DND-41 (cell line): Measurements from ENCODE around the gene SAMSN1.

Experiments
- ATAC-seq: fragments of 200-7000 bp; cut with Tn5 transposase; 3 replicates; pipeline ENCODE4 v1.9.1; 2021; ENCODE audit warnings: low read depth; ENCODE audit not compliant: insufficient read depth
- DNase-seq: peaks from one replicate; pipeline ENCODE4 v3.0.0-alpha.2; 2020
- H2AFZ ChIP-seq: 2 replicates; pipeline ENCODE4 v1.6.0; 2012; ENCODE audit warnings: low read depth, low read length
- H3K27ac ChIP-seq: 2 replicates; pipeline ENCODE4 v1.5.1; 2012; ENCODE audit warnings: low read length, inconsistent platforms
- H3K27me3 ChIP-seq: fragments of 200-600 bp; sonication (generic); 2 replicates; pipeline ENCODE4 v1.6.0; 2012; ENCODE audit warnings: low read length, mild to moderate bottlenecking, inconsistent platforms; ENCODE audit not compliant: insufficient read depth, poor library complexity
- H3K36me3 ChIP-seq: 2 replicates; pipeline ENCODE4 v1.5.1; 2012; ENCODE audit warnings: low read length, inconsistent platforms; ENCODE audit not compliant: insufficient read depth
- H3K4me1 ChIP-seq: 2 replicates; pipeline ENCODE4 v1.5.1; 2012; ENCODE audit warnings: mild to moderate bottlenecking, low read length; ENCODE audit not compliant: insufficient read depth
- H3K4me2 ChIP-seq: 2 replicates; pipeline ENCODE4 v1.6.0; 2012; ENCODE audit warnings: mild to moderate bottlenecking, moderate library complexity, low read length, inconsistent platforms; ENCODE audit not compliant: insufficient read depth
- H3K4me3 ChIP-seq, 2 experiments: fragments of 200-600 bp in 1 of 2; shearing (Covaris generic) in 1 of 2; 2 replicates each; pipeline ENCODE4 v1.5.1; 2012 to 2016; ENCODE audit warnings: inconsistent platforms in 2 of 2, low read length in 2 of 2, mild to moderate bottlenecking in 2 of 2, low read depth in 1 of 2, moderate library complexity in 1 of 2
- H3K79me2 ChIP-seq: 2 replicates; pipeline ENCODE4 v1.6.0; 2012; ENCODE audit warnings: low read length, inconsistent platforms; ENCODE audit not compliant: insufficient read depth
- H3K9ac ChIP-seq: 2 replicates; pipeline ENCODE4 v1.6.0; 2012; ENCODE audit warnings: low read depth, mild to moderate bottlenecking, inconsistent platforms, low read length, moderate library complexity
- H3K9me3 ChIP-seq: 2 replicates; pipeline ENCODE4 v1.5.1; 2012; ENCODE audit warnings: low read length, moderate library complexity, mild to moderate bottlenecking, inconsistent platforms; ENCODE audit not compliant: insufficient read depth, severe bottlenecking
- H4K20me1 ChIP-seq: 2 replicates; pipeline ENCODE4 v1.6.0; 2012; ENCODE audit warnings: low read length; ENCODE audit not compliant: insufficient read depth
- CTCF ChIP-seq: IDR thresholded peaks from 2 replicates; pipeline ENCODE4 v1.5.1; 2012; ENCODE audit warnings: borderline replicate concordance, low read length, moderate library complexity, mild to moderate bottlenecking; ENCODE audit not compliant: poor library complexity, severe bottlenecking; ENCODE audit errors: extremely low read depth
- EZH2 ChIP-seq: IDR thresholded peaks from 3 replicates; pipeline ENCODE4 v1.6.1; 2012; ENCODE audit warnings: borderline replicate concordance, low read depth, mild to moderate bottlenecking, moderate library complexity, low read length, inconsistent platforms; ENCODE audit not compliant: severe bottlenecking

Gene SAMSN1

DNA sequence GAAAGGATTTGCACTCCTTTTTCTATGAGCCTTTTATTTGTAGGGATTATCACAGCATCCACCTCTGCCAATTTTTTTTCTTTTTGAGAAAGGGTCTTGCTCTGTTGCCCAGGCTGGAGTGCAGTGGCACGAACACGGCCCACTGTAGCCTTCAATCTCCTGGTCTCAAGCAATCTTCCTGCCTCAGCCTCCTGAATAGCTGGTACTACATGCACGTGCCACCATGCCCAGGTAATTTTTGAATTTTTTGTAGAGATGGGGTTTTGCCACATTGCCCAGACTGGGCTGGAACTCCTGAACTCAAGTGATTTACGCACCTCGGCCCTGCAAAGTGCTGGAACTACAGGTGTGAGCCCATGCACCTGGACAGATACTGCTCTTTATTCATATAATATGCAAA is 2.1 kb downstream of the SAMSN1 start:
- H3K4me2 ChIP-seq, result peak overlapping the region; percentile 76
- H3K36me3 ChIP-seq, result peaks cover 2% of the 10 kb centered on the region; the same call in 1 of the 2 replicates
- peaks cover 54% of the 10 kb centered on the region for H3K4me1 ChIP-seq
- DNase-seq, result no peak
- H3K79me2 ChIP-seq, result peaks cover 66% of the 10 kb centered on the region
- no peaks in the 10 kb centered on the region for H4K20me1 ChIP-seq
- H3K9ac ChIP-seq, result peak overlapping the region; percentile 73
- peak overlapping the region; percentile 95 for H3K27ac ChIP-seq
- H3K27me3 ChIP-seq, result no peaks in the 10 kb centered on the region
- ATAC-seq, result no peak
- TF ChIP-seq CTCF (no peak), EZH2 (no peak)
- no peak overlapping the region for H2AFZ ChIP-seq
- no peaks in the 10 kb centered on the region for H3K9me3 ChIP-seq
- peak overlapping the region; percentile 40 to 68 for H3K4me3 ChIP-seq

DNA sequence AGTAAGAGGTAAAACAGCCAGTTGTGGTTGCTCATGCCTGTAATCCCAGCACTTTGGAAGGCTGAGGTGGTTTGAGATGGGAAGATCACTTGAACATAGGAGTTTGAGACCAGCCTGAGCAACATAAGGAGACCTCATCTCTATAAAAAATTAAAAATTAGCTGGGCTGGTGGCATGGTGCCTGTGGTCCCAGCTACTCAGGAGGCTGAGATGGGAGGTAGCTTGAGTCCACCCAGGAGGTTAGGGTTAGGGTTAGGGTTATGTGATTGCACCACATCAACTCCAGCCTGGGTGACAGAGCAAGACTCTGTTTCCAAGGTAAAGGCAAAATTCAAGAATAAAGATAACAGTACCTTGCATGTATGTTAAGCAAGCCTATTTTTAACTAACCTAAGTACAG is 3.5 kb downstream of the SAMSN1 start:
- Histone ChIP-seq H3K9ac (peak overlapping the region; percentile 73), H3K36me3 (peaks cover 2% of the 10 kb centered on the region; the same call in 1 of the 2 replicates), H2AFZ (no peak overlapping the region), H3K79me2 (peaks cover 79% of the 10 kb centered on the region), H4K20me1 (no peaks in the 10 kb centered on the region), H3K9me3 (no peaks in the 10 kb centered on the region), H3K4me1 (peaks cover 57% of the 10 kb centered on the region), H3K4me2 (peak overlapping the region; percentile 76), H3K4me3 (peak overlapping the region; percentile 40 to 68), H3K27ac (peak overlapping the region; percentile 95), H3K27me3 (no peaks in the 10 kb centered on the region)
- TF ChIP-seq EZH2, result no peak
- TF ChIP-seq CTCF, result no peak
- DNase-seq, result no peak
- peak; percentile 51 for ATAC-seq

DNA sequence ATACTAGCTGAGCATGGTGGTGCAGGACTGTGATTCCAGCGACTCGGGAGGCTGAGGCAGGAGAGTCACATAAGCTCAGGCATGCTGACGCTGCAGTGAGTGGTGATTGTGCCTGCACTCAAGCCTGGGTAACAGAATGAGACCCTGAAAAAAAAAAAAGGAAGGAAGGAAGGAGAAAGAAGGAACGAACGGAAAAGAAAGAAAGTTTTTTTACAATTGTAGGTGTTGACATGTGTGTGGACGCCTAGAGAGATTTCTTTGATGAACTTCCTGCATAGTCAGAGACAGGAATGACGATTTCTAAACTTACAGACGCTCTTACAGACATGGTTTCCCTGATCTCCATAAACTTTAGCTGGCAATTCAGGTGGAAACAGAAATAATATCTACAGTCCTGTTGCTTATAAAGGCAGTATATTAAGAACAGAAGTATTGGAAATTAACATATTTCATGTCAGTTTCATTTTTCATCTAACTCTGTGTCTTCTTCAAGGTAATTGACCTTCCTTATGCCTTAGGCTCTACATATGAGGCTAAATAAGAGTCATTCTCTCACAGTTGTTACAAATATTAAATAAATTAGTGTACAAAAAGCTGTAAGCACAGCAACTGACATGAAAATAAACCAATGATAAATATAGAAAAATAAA is 4.1 kb downstream of the SAMSN1 start:
- DNase-seq (peak; percentile 50), ATAC-seq (peak; percentile 60)
- no peaks in the 10 kb centered on the region for H3K27me3 ChIP-seq
- no peaks in the 10 kb centered on the region for H3K9me3 ChIP-seq
- H4K20me1 ChIP-seq, result no peaks in the 10 kb centered on the region
- peak overlapping the region; percentile 40 to 68 for H3K4me3 ChIP-seq
- H3K9ac ChIP-seq, result peak overlapping the region; percentile 73
- peak overlapping the region; percentile 95 for H3K27ac ChIP-seq
- H3K79me2 ChIP-seq, result peaks cover 86% of the 10 kb centered on the region
- peaks cover 2% of the 10 kb centered on the region; the same call in 1 of the 2 replicates for H3K36me3 ChIP-seq
- H3K4me1 ChIP-seq, result peaks cover 57% of the 10 kb centered on the region
- H2AFZ ChIP-seq, result peak overlapping the region; percentile 57; the same call in 1 of the 2 replicates
- TF ChIP-seq CTCF (no peak), EZH2 (no peak)
- H3K4me2 ChIP-seq, result peak overlapping the region; percentile 76
